Measurements from ENCODE around the gene HAPLN3. TPM values are rescaled to one million over a fixed set of nuclear protein-coding genes. Genes with fewer than 3 reads are reported as not detected.

Gene HAPLN3
- polyA plus RNA-seq, 1 donor (not counting 4 experiments of a cell fraction or from before 2014, with no cell fraction given): 1.4 TPM

- TF ChIP-seq CTCF (optimal IDR thresholded peaks at IDR 0.05 in 1 of 3, IDR thresholded peaks at IDR 0.05 in 1 of 3, conservative IDR thresholded peaks at IDR 0.05 in 1 of 3; ENCODE audit: extremely low read depth in 1 of 3, insufficient read depth in 2 of 3, low read length in 3 of 3) (no peak), EZH2 (IDR thresholded peaks at IDR 0.05; ENCODE audit: low read length) (no peak)
- dilution Hi-C loops (cut with MboI; ENCODE audit: extremely low pct_ligation_motif_present, low sequenced_read_pairs): no loop called here
- FAIRE-seq (no peak), DNase-seq (ENCODE audit: low read depth, low spot score) (no peak)
- H3K27me3 ChIP-seq (ENCODE audit: control insufficient read depth, extremely low read depth, insufficient read depth, low read length): peaks cover 4% of the 10 kb centered on the region
- no peak overlapping the region for H2AFZ ChIP-seq (ENCODE audit: control insufficient read depth, low read length)
- H3K4me1 ChIP-seq (ENCODE audit: control insufficient read depth, extremely low read depth, insufficient read depth, low read length): no peaks in the 10 kb centered on the region
- H3K4me3 ChIP-seq (ENCODE audit: control insufficient read depth in 2 of 3, extremely low read depth in 1 of 3, insufficient read depth in 2 of 3, low read depth in 1 of 3, low read length in 3 of 3): no peak overlapping the region
- no peak overlapping the region for H3K27ac ChIP-seq (ENCODE audit: control insufficient read depth, insufficient read depth, low read length)
- no peaks in the 10 kb centered on the region for H3K36me3 ChIP-seq (ENCODE audit: control insufficient read depth in 2 of 2, extremely low read depth in 1 of 2, insufficient read depth in 2 of 2, low read length in 2 of 2)
- H3K9me1 ChIP-seq (ENCODE audit: control insufficient read depth, extremely low read depth, insufficient read depth, low read length): no peaks in the 10 kb centered on the region
- H3K79me2 ChIP-seq (ENCODE audit: control insufficient read depth, insufficient read depth, low read length): no peaks in the 10 kb centered on the region
- H3K9me3 ChIP-seq (ENCODE audit: control insufficient read depth, low read depth, low read length): no peaks in the 10 kb centered on the region
- no peaks in the 10 kb centered on the region for H4K20me1 ChIP-seq (ENCODE audit: control insufficient read depth, extremely low read depth, insufficient read depth, low read length)
- no peak overlapping the region for H3K4me2 ChIP-seq (ENCODE audit: control insufficient read depth, extremely low read depth, insufficient read depth, low read depth, low read length)
- no peak overlapping the region for H3K9ac ChIP-seq (ENCODE audit: control insufficient read depth, extremely low read depth, insufficient read depth, low read length)
Measured at GRCh38 chr15:88828791-88829190, 66.6 kb downstream of the HAPLN3 start.

Other genes starting within 250 kb of the HAPLN3 start
- not detected in 3 replicates for gene ACAN, start 92.1 kb downstream of the HAPLN3 start, polyA plus RNA-seq
- 55.3 to 107 TPM (median 85.1 TPM) in 3 replicates for gene MFGE8, start 17.8 kb upstream of the HAPLN3 start, polyA plus RNA-seq
- 22.8 to 32.9 TPM (median 23.0 TPM) in 3 replicates for gene ABHD2, start 192.9 kb upstream of the HAPLN3 start, polyA plus RNA-seq